Measurements from ENCODE around the gene AP2A2. TPM values are rescaled to one million over a fixed set of nuclear protein-coding genes. Genes with fewer than 3 reads are reported as not detected.

AP2A2 gene
- total and polyA plus RNA-seq, 10 donors: 32.7 to 321 (median 153) TPM

GRCh38 chr11:1027483-1028290 lies 102.0 kb downstream of the AP2A2 start:
- Histone ChIP-seq H3K4me1 (peaks cover 0 to 33% (median under 1%) of the 10 kb centered on the region in 6 donors), H3K36me3 (peaks cover 0 to 36% (median 0%) of the 10 kb centered on the region in 6 donors), H3K9me3 (no peaks in the 10 kb centered on the region), H3K27me3 (replicated peaks in 1 of 7) (no peaks in the 10 kb centered on the region), H3K4me3 (no peak overlapping the region), H3K27ac (no peak overlapping the region)
- 86 to 89% (median 88%) methylated on average over 7 to 36 of the region's 36 CpGs for WGBS, 5 donors
- intact Hi-C loops (cut with DNase I; ENCODE audit: low total_unique reads): no loop called here
- no peak for DNase-seq
- TF ChIP-seq CTCF (IDR thresholded peaks at IDR 0.05 in 8 of 11, conservative IDR thresholded peaks at IDR 0.05 in 3 of 11) (no peak), POLR2AphosphoS5 (IDR thresholded peaks at IDR 0.05) (peak in 2 of 3 donors; percentile 29 to 49), POLR2A (IDR thresholded peaks at IDR 0.05) (no peak)

- H3K36me3 ChIP-seq: peaks cover 0 to 36% (median 0%) of the 10 kb centered on the region in 6 donors
- H3K9me3 ChIP-seq: no peaks in the 10 kb centered on the region
- WGBS, 5 donors: 82 to 89% (median 85%) methylated on average over 15 to 17 of the region's 17 CpGs
- intact Hi-C loops (cut with DNase I; ENCODE audit: low total_unique reads): no loop called here
- no peak overlapping the region for H3K4me3 ChIP-seq
- no peak for TF ChIP-seq POLR2A (IDR thresholded peaks at IDR 0.05)
- TF ChIP-seq POLR2AphosphoS5 (IDR thresholded peaks at IDR 0.05): peak in 2 of 3 donors; percentile 7 to 13
- DNase-seq: no peak
- no peaks in the 10 kb centered on the region for H3K27me3 ChIP-seq (replicated peaks in 1 of 7)
- no peak overlapping the region for H3K27ac ChIP-seq
- H3K4me1 ChIP-seq: peaks cover 0 to 39% (median 3%) of the 10 kb centered on the region in 6 donors
Observed at GRCh38 chr11:1028291-1028540, 102.5 kb downstream of the AP2A2 start.

DNA sequence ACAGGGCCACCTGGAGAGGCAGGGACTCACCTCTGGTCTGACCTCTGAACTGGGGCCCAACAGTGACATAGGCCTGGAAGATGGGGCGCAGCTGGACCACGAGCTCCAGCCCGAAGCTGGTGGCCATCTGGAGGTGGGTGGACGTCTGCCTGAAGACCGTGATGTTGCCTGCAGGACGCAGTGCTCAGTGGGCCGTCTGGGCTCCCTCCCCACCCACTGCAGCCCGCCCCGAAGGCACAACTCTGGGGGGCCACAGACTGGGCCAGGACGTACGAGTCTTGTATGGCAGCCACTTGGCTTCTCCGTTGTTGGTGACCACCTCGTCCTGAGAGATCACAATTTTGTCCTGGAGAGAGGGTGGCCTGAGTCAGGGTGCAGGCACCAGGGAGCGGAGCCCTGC lies 102.9 kb downstream of the AP2A2 start:
- no peak for DNase-seq
- Histone ChIP-seq H3K4me1 (peaks cover 0 to 40% (median 4%) of the 10 kb centered on the region in 6 donors), H3K27ac (no peak overlapping the region), H3K27me3 (replicated peaks in 1 of 7) (no peaks in the 10 kb centered on the region), H3K36me3 (peaks cover 0 to 33% (median 0%) of the 10 kb centered on the region in 6 donors), H3K9me3 (no peaks in the 10 kb centered on the region), H3K4me3 (no peak overlapping the region)
- TF ChIP-seq POLR2A (IDR thresholded peaks at IDR 0.05) (no peak), POLR2AphosphoS5 (IDR thresholded peaks at IDR 0.05) (peak in 1 of 3 donors; percentile 8), CTCF (IDR thresholded peaks at IDR 0.05 in 8 of 11, conservative IDR thresholded peaks at IDR 0.05 in 3 of 11) (no peak)
- WGBS, 5 donors: 78 to 87% (median 85%) methylated on average over 4 to 14 of the region's 14 CpGs
- intact Hi-C loops (cut with DNase I; ENCODE audit: low total_unique reads): no loop called here

DNA sequence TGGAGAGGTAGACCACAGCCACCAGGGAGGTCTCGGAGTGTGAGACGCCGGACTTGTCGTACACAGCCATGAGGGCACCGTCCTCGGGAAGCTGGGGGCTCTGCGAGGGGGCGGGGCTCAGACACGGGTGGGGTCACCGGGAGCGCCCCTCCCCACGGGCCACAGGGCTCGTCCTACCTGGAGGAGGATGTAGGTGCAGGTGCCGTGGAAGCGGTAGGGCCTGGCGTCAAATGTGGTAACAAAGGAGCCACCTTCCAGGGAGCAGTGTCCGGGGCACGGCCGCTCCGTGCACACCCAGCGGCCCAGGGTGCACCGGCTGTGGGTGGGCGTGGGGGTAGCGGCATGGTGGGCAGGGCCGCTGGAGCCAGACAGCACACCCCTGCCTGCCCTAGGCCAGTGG lies 103.4 kb downstream of the AP2A2 start:
- WGBS, 5 donors: 76 to 96% (median 84%) methylated on average over 20 to 25 of the region's 25 CpGs
- Histone ChIP-seq H3K36me3 (peaks cover 0 to 29% (median 0%) of the 10 kb centered on the region in 6 donors), H3K9me3 (no peaks in the 10 kb centered on the region), H3K27me3 (replicated peaks in 1 of 7) (no peaks in the 10 kb centered on the region), H3K4me3 (no peak overlapping the region), H3K4me1 (peaks cover 0 to 40% (median 4%) of the 10 kb centered on the region in 6 donors), H3K27ac (no peak overlapping the region)
- intact Hi-C loops (cut with DNase I; ENCODE audit: low total_unique reads): no loop called here
- TF ChIP-seq CTCF (IDR thresholded peaks at IDR 0.05 in 8 of 11, conservative IDR thresholded peaks at IDR 0.05 in 3 of 11) (no peak), POLR2A (IDR thresholded peaks at IDR 0.05) (no peak), POLR2AphosphoS5 (IDR thresholded peaks at IDR 0.05) (peak in 1 of 3 donors; percentile 29)
- DNase-seq: no peak
